Neural crest cell (in vitro differentiated cells): ENCODE data around the gene SAE1. TPM values are rescaled to one million over a fixed set of nuclear protein-coding genes. Genes with fewer than 3 reads are reported as not detected.

Source experiments
- DNase-seq: peaks from one replicate; pipeline ENCODE4 v3.0.0; 2021; ENCODE audit warnings: low read depth, mixed read lengths, low spot score
- H3K27ac Mint-ChIP-seq: one replicate; pipeline ENCODE4 v1.8.0; 2021; ENCODE audit warnings: mild to moderate bottlenecking, mixed read lengths; ENCODE audit not compliant: unreplicated experiment
- H3K27me3 Mint-ChIP-seq: 2 replicates; pipeline ENCODE4 v1.8.0; 2021; ENCODE audit warnings: low read depth, mild to moderate bottlenecking, mixed read lengths
- H3K36me3 Mint-ChIP-seq: 2 replicates; pipeline ENCODE4 v1.8.0; 2021; ENCODE audit warnings: low read depth, mild to moderate bottlenecking, mixed read lengths
- H3K4me1 Mint-ChIP-seq: 2 replicates; pipeline ENCODE4 v1.8.0; 2021; ENCODE audit warnings: mixed read lengths
- H3K4me3 Mint-ChIP-seq: one replicate; pipeline ENCODE4 v1.8.0; 2021; ENCODE audit warnings: mild to moderate bottlenecking, mixed read lengths
- H3K9me3 Mint-ChIP-seq: 2 replicates; pipeline ENCODE4 v1.8.0; 2021; ENCODE audit warnings: mixed read lengths
- total RNA-seq: library from RNA; stranded (reverse); gene quantifications from 2 replicates; pipeline ENCODE4 v1.2.1, GENCODE V29; 2021
- TF ChIP-seq, protein P1 (sequence below): fragments of 200-600 bp; sonication (generic); conservative IDR thresholded peaks from 2 replicates; pipeline ENCODE4 v1.5.0; 2021; ENCODE audit warnings: antibody characterized with exemption, mild to moderate bottlenecking

The SAE1 gene
- total RNA-seq, 1 donor from 2014 or later: 280 TPM

DNA sequence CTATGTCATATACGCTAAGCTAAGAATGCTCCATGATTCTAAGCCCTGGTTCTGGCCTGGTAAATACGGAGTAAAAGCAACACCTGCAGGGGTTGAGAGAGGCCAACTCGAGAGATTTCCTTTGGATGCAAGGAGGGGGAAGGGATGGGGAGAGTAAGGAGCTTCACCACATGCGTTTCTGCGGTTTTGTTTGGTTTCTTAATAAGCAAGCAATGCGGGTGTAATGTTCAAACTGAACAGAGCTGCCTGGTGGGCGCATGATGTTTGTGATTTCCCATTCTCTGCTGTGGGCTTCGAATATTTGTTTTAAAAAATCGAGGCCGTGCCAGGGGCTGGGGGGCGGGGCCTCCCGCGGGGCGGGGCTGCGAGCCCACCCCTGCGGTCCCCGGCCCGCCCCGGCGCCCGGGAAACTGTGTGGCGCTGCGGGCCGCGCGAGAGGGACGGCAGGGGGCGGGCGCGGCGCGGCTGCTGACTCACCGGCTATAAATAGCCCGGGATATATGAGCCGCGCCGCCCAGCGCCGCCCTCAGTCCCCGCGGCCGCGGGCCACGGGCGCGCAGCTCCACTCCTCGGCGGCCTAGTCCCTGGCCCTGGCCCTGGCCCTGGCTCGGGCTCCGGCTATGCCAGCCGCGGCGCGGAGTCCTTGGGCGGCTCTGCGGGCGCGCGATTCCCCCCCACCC lies 95.3 kb downstream of the SAE1 start:
- TF ChIP-seq, protein P1, sequence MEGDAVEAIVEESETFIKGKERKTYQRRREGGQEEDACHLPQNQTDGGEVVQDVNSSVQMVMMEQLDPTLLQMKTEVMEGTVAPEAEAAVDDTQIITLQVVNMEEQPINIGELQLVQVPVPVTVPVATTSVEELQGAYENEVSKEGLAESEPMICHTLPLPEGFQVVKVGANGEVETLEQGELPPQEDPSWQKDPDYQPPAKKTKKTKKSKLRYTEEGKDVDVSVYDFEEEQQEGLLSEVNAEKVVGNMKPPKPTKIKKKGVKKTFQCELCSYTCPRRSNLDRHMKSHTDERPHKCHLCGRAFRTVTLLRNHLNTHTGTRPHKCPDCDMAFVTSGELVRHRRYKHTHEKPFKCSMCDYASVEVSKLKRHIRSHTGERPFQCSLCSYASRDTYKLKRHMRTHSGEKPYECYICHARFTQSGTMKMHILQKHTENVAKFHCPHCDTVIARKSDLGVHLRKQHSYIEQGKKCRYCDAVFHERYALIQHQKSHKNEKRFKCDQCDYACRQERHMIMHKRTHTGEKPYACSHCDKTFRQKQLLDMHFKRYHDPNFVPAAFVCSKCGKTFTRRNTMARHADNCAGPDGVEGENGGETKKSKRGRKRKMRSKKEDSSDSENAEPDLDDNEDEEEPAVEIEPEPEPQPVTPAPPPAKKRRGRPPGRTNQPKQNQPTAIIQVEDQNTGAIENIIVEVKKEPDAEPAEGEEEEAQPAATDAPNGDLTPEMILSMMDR: peak; percentile 53
- peaks cover 9% of the 10 kb centered on the region for H3K27me3 Mint-ChIP-seq
- peak overlapping the region; percentile 90 for H3K27ac Mint-ChIP-seq
- peak overlapping the region; percentile 82 for H3K4me3 Mint-ChIP-seq
- no peaks in the 10 kb centered on the region for H3K9me3 Mint-ChIP-seq
- peak; percentile 87 for DNase-seq
- H3K36me3 Mint-ChIP-seq: no peaks in the 10 kb centered on the region
- peaks cover 25% of the 10 kb centered on the region for H3K4me1 Mint-ChIP-seq

DNA sequence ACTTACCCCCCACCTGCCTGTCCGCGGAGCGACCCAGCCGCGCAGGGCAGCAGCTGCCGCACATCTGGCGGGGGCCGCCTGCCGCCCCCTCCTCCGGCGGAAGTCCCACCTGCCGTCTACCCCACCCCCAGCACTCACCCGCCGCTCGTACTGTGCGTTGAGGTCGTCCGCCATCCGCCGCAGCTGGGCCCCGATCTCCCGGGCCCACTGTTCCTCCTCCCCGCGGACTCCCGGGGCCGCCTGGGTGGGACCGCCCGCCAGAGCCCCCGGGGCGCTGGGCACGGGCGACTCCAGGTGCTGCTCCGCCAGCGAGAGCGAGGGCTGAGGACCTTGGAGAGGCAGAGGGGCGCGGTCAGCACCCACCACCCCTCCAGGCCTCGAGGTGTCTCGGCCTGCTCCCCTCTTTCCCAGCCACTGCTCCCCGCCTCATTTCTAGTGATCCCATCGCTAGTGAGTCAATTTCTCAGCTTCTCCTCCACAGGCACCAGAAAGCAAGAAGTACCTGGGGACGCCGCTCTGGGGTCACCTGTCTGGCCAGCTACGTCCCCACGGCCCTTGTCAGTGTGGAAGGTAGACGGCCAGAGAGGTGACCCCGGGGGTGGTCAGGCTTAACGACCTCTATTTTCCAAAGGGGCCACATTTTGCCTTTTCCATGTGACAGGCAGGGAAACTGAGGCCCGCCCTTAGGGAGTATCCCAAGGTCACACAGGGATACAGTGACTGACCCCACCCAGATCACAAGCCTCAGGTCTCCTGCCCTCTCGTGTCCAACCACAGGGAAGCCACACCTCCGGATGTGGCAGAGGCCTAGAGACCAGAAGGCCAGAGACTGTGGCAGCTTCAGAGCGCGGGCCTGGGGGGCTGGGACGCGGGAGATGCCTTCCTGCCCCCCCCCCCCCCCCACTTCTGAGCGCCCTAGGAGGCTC lies 96.1 kb downstream of the SAE1 start:
- TF ChIP-seq, protein P1: no peak
- peaks cover 9% of the 10 kb centered on the region for H3K27me3 Mint-ChIP-seq
- H3K36me3 Mint-ChIP-seq: no peaks in the 10 kb centered on the region
- DNase-seq: no peak
- H3K9me3 Mint-ChIP-seq: no peaks in the 10 kb centered on the region
- peak overlapping the region; percentile 90 for H3K27ac Mint-ChIP-seq
- peak overlapping the region; percentile 93 for H3K4me3 Mint-ChIP-seq
- H3K4me1 Mint-ChIP-seq: peaks cover 29% of the 10 kb centered on the region

GRCh38 chr19:47227352-47228167 lies 96.9 kb downstream of the SAE1 start:
- Mint-ChIP-seq H3K36me3 (no peaks in the 10 kb centered on the region), H3K9me3 (no peaks in the 10 kb centered on the region), H3K4me1 (peaks cover 28% of the 10 kb centered on the region), H3K4me3 (peak overlapping the region; percentile 93), H3K27ac (peak overlapping the region; percentile 70), H3K27me3 (peaks cover 12% of the 10 kb centered on the region)
- DNase-seq: peak; percentile 93
- TF ChIP-seq, protein P1: no peak

- H3K4me1 Mint-ChIP-seq: peaks cover 33% of the 10 kb centered on the region
- H3K9me3 Mint-ChIP-seq: no peaks in the 10 kb centered on the region
- peak overlapping the region; percentile 93 for H3K4me3 Mint-ChIP-seq
- TF ChIP-seq, protein P1: no peak
- no peak for DNase-seq
- no peaks in the 10 kb centered on the region for H3K36me3 Mint-ChIP-seq
- H3K27me3 Mint-ChIP-seq: peaks cover 13% of the 10 kb centered on the region
- H3K27ac Mint-ChIP-seq: no peak overlapping the region
These were observed 97.7 kb downstream of the SAE1 start for GRCh38 chr19:47228168-47228936.
